B cell (primary cell): ENCODE data around the gene KLK2. TPM values are rescaled to one million over a fixed set of nuclear protein-coding genes. Genes with fewer than 3 reads are reported as not detected.

Experiments used
- ATAC-seq: fragments of 200-7000 bp; cut with Tn5 transposase; one replicate; pipeline ENCODE4 v1.10.0; 2021; ENCODE audit warnings: low read depth, mild to moderate bottlenecking, moderate number of reproducible peaks, moderate library complexity
- CTCF ChIA-PET: fragments of 350-600 bp; sonication (Branson Sonifier 250); formaldehyde crosslinking; loops from one replicate; lab custom pipeline; 2021; ENCODE audit warnings: antibody characterized with exemption, inconsistent platforms; lab: Charles Lee
- POLR2A ChIA-PET: fragments of 350-600 bp; sonication (Branson Sonifier 250); formaldehyde crosslinking; loops from one replicate; lab custom pipeline; 2021; ENCODE audit warnings: antibody characterized with exemption; lab: Charles Lee
- DNase-seq: peaks from one replicate; pipeline ENCODE4 v3.0.0; 2013
- H2AFZ ChIP-seq: 2 replicates; pipeline ENCODE4 v1.6.1; 2012; ENCODE audit warnings: mild to moderate bottlenecking, low read depth, low read length; ENCODE audit not compliant: insufficient read depth, poor library complexity, severe bottlenecking
- H3K27ac ChIP-seq, 2 donors: 1 replicate in 1 of 2; 2 replicates in 1 of 2; pipeline ENCODE4 v1.5.1; 2012 to 2013; ENCODE audit warnings: low read length in 2 of 2, mild to moderate bottlenecking in 2 of 2, moderate library complexity in 1 of 2
- H3K27me3 ChIP-seq, 4 experiments: fragments of 200-600 bp in 1 of 4; sonication (generic) in 1 of 4; replicated peaks in 1 of 4; 1 replicate in 2 of 4; 2 replicates in 2 of 4; pipeline versions ENCODE4 v1.6.1 to v1.7.0; 2013 to 2016; ENCODE audit warnings: low read length in 3 of 4, mild to moderate bottlenecking in 2 of 4, mixed read lengths in 1 of 4, moderate library complexity in 1 of 4; ENCODE audit not compliant: insufficient read depth in 4 of 4, control insufficient read depth in 3 of 4; ENCODE audit errors: control extremely low read depth in 1 of 4
- H3K36me3 ChIP-seq, 2 experiments: replicated peaks in 1 of 2; 1 replicate in 1 of 2; 2 replicates in 1 of 2; pipeline versions ENCODE4 v1.6.1 to v1.7.1; 2013; ENCODE audit warnings: low read length in 1 of 2; ENCODE audit not compliant: insufficient read depth in 2 of 2, control insufficient read depth in 1 of 2; ENCODE audit errors: control extremely low read depth in 1 of 2, extremely low read depth in 1 of 2
- H3K4me1 ChIP-seq, 2 donors: fragments of 200-600 bp in 1 of 2; sonication (generic) in 1 of 2; 1 replicate in 1 of 2; 2 replicates in 1 of 2; pipeline versions ENCODE4 v1.5.1 to v1.6.1; 2013 to 2017; ENCODE audit warnings: low read length in 2 of 2; ENCODE audit not compliant: control insufficient read depth in 2 of 2, insufficient read depth in 2 of 2
- H3K4me2 ChIP-seq: replicated peaks from 2 replicates; pipeline ENCODE3; 2012; ENCODE audit warnings: mild to moderate bottlenecking, low read depth, low read length; ENCODE audit not compliant: poor library complexity, severe bottlenecking
- H3K4me3 ChIP-seq, 5 experiments: fragments of 200-600 bp in 1 of 5; sonication (generic) in 1 of 5; 1 replicate in 3 of 5; 2 replicates in 2 of 5; pipeline versions ENCODE4 v1.5.1 to v1.7.0; 2011 to 2016; ENCODE audit warnings: low read length in 4 of 5, mild to moderate bottlenecking in 4 of 5, low read depth in 2 of 5, control low read depth in 1 of 5, moderate library complexity in 1 of 5; ENCODE audit not compliant: insufficient read depth in 1 of 5; ENCODE audit errors: control extremely low read depth in 1 of 5, extremely low read depth in 1 of 5
- H3K79me2 ChIP-seq: fragments of 200-600 bp; sonication (generic); one replicate; pipeline ENCODE4 v1.6.0; 2016; ENCODE audit warnings: low read length; ENCODE audit not compliant: control insufficient read depth, insufficient read depth
- H3K9ac ChIP-seq: fragments of 200-600 bp; sonication (generic); 2 replicates; pipeline ENCODE4 v1.6.1; 2017; ENCODE audit warnings: mild to moderate bottlenecking, low read length, moderate library complexity
- H3K9me3 ChIP-seq, 3 donors: one replicate each; pipeline versions ENCODE4 v1.6.1 to v1.7.1; 2013; ENCODE audit warnings: low read length in 2 of 3; ENCODE audit not compliant: control insufficient read depth in 2 of 3, insufficient read depth in 1 of 3; ENCODE audit errors: control extremely low read depth in 1 of 3
- H4K20me1 ChIP-seq: 2 replicates; pipeline ENCODE4 v1.6.0; 2012; ENCODE audit warnings: mild to moderate bottlenecking, low read length; ENCODE audit not compliant: insufficient read depth, control insufficient read depth, poor library complexity, severe bottlenecking
- H3K27ac Mint-ChIP-seq: one replicate; pipeline ENCODE4 v1.8.0; 2021; ENCODE audit warnings: mixed read lengths
- H3K27me3 Mint-ChIP-seq: one replicate; pipeline ENCODE4 v1.8.0; 2021; ENCODE audit warnings: mixed read lengths
- H3K4me1 Mint-ChIP-seq: one replicate; pipeline ENCODE4 v1.8.0; 2021; ENCODE audit warnings: mixed read lengths
- H3K4me3 Mint-ChIP-seq: one replicate; pipeline ENCODE4 v1.8.0; 2021; ENCODE audit warnings: mixed read lengths
- H3K9me3 Mint-ChIP-seq: one replicate; pipeline ENCODE4 v1.8.0; 2022; ENCODE audit warnings: mixed read lengths; ENCODE audit not compliant: insufficient read depth
- EZH2 ChIP-seq: IDR thresholded peaks from 2 replicates; pipeline ENCODE4 v1.6.1; 2012; ENCODE audit warnings: borderline replicate concordance, low read depth, mild to moderate bottlenecking, moderate library complexity, low read length; ENCODE audit not compliant: insufficient read depth, poor library complexity, severe bottlenecking
- WGBS: methylation state at CpG from one replicate; pipeline ENCODE4 v1.1.5; 2013; ENCODE audit warnings: missing lambda C conversion rate; ENCODE audit not compliant: insufficient coverage; 5-methylcytosine and 5-hydroxymethylcytosine counted together
- intact Hi-C: fragments of 100-400 bp; cut with micrococcal nuclease; formaldehyde crosslinking; loops from one replicate; pipeline ENCODE4 v1.10.0; 2022
- polyA plus RNA-seq: library from polyadenylated mRNA; depleted of rRNA; stranded (reverse); fragments of >200 nt; gene quantifications from 2 replicates; pipeline ENCODE4 v1.2.3, GENCODE V29; 2012
- total RNA-seq, 2 donors: library from RNA; stranded (reverse); fragments of 120-200 nt in 1 of 2; gene quantifications; 1 replicate in 1 of 2; 2 replicates in 1 of 2; pipeline versions ENCODE4 v1.2.3 to v1.2.4, GENCODE V29; 2013 to 2022
- TF ChIP-seq, protein P1 (sequence below): fragments of 200-600 bp; IDR thresholded peaks from one replicate; pipeline ENCODE4 v1.8.0; 2022; ENCODE audit warnings: antibody characterized with exemption, mild to moderate bottlenecking

KLK2 gene
- total and polyA plus RNA-seq, 2 donors (not counting 1 experiment from before 2014, with no cell fraction given), result 0.60 to 1.7 TPM

DNA sequence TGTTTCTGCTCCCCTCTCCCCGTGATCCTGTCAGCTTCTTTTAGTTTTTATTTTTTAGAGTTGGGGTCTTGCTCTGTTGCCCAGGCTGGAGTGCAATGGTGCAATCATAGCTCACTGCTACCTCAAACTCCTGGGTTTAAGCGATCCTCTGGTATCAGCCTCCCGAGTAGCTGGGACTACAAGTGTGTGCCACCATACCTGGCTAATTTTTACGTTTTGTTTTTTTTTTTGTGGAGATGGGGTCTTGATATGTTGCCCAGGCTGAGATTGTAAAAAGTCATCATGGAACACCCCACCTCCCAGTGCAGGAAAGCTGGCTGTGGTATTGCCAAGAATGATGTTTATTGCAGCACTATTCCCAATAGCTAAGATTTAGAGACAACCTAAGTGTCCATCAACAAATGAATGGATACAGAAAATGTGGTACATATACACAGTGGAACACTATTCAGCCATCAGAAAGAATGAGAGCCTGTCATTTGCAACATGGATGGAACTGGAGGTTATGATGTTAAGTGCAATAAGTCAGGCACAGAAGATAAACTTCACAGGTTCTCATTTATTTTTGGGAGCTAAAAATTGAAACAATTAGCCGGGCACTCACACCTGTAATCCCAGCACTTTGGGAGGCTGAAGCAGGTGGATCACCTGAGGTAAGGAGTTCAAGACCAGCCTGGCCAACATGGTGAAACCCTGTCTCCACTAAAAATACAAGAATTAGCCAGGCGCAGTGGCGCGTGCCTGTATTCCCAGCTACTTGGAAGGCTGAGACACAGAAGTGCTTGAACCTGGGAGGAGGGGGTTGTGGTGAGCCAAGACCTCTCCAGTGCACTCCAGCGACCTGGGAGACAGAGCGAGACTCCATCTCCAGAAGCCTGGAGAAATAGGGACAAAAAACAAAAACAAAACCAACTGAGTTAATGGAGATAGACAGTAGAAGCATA is 33.3 kb upstream of the KLK2 start:
- Mint-ChIP-seq H3K27ac (no peak overlapping the region), H3K4me1 (peaks cover 26% of the 10 kb centered on the region), H3K9me3 (peaks cover 10% of the 10 kb centered on the region), H3K27me3 (peaks cover 33% of the 10 kb centered on the region), H3K4me3 (no peak overlapping the region)
- Histone ChIP-seq H2AFZ (no peak overlapping the region), H3K9me3 (peaks cover 0 to 29% (median 10%) of the 10 kb centered on the region in 3 donors), H4K20me1 (no peaks in the 10 kb centered on the region), H3K4me1 (peaks cover 11 to 12% of the 10 kb centered on the region in 2 donors), H3K27ac (no peak overlapping the region), H3K79me2 (no peaks in the 10 kb centered on the region), H3K4me2 (no peak overlapping the region), H3K36me3 (no peaks in the 10 kb centered on the region), H3K9ac (no peak overlapping the region), H3K4me3 (no peak overlapping the region), H3K27me3 (peaks cover 0 to 29% (median 2%) of the 10 kb centered on the region in 4 experiments)
- CTCF ChIA-PET, result interaction anchor here (3.2 kb wide), 1 partner anchor 82 kb away, joined by 11 read pairs; no protein-coding TSS in a partner anchor
- intact Hi-C loops, result loop anchor here (5.0 kb wide), 1 partner anchor 57 kb away; no protein-coding TSS in a partner anchor
- POLR2A ChIA-PET, result interaction anchor here (0.8 kb wide), 1 partner anchor 531 kb away, joined by 9 read pairs; no protein-coding TSS in a partner anchor
- no peak for ATAC-seq
- no peak for TF ChIP-seq EZH2
- TF ChIP-seq, protein P1, sequence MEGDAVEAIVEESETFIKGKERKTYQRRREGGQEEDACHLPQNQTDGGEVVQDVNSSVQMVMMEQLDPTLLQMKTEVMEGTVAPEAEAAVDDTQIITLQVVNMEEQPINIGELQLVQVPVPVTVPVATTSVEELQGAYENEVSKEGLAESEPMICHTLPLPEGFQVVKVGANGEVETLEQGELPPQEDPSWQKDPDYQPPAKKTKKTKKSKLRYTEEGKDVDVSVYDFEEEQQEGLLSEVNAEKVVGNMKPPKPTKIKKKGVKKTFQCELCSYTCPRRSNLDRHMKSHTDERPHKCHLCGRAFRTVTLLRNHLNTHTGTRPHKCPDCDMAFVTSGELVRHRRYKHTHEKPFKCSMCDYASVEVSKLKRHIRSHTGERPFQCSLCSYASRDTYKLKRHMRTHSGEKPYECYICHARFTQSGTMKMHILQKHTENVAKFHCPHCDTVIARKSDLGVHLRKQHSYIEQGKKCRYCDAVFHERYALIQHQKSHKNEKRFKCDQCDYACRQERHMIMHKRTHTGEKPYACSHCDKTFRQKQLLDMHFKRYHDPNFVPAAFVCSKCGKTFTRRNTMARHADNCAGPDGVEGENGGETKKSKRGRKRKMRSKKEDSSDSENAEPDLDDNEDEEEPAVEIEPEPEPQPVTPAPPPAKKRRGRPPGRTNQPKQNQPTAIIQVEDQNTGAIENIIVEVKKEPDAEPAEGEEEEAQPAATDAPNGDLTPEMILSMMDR, result no peak
- no peak for DNase-seq
- WGBS, result 73% methylated on average over 3 of the region's 10 CpGs

DNA sequence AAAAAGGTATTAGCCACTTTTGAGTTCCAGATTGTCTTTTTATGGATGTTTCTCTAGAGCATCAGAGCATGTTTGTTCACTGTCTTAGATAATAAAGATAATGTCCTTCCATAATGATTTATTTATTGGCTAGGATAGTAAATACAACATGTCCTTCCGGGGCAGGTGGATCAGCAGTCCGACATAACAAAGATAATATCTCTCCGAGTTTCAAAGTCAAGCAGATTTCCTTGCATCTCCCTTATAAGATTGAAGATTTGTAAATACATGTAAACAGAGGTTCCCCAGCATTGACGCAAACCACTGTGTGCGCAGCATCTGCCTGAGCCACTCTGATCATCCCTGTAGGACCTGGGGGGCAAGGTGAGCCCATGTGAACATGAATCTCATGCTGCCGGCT is 31.1 kb upstream of the KLK2 start:
- Histone ChIP-seq H3K27ac (no peak overlapping the region), H4K20me1 (no peaks in the 10 kb centered on the region), H3K36me3 (no peaks in the 10 kb centered on the region), H2AFZ (no peak overlapping the region), H3K4me2 (no peak overlapping the region), H3K9ac (no peak overlapping the region), H3K27me3 (peaks cover 0 to 11% (median 0%) of the 10 kb centered on the region in 4 experiments), H3K9me3 (peaks cover 0 to 29% (median 10%) of the 10 kb centered on the region in 3 donors), H3K4me3 (no peak overlapping the region), H3K4me1 (no peaks in the 10 kb centered on the region), H3K79me2 (no peaks in the 10 kb centered on the region)
- H3K4me1 Mint-ChIP-seq, result peaks cover 9% of the 10 kb centered on the region
- DNase-seq, result no peak
- peaks cover 28% of the 10 kb centered on the region for H3K27me3 Mint-ChIP-seq
- H3K4me3 Mint-ChIP-seq, result no peak overlapping the region
- H3K27ac Mint-ChIP-seq, result no peak overlapping the region
- ChIA-PET CTCF (no interaction called here), POLR2A (no interaction called here)
- intact Hi-C loops, result no loop called here
- peaks cover 10% of the 10 kb centered on the region for H3K9me3 Mint-ChIP-seq
- TF ChIP-seq, protein P1, result no peak
- no peak for TF ChIP-seq EZH2
- no peak for ATAC-seq
- WGBS, result 92% methylated on average over 2 of the region's 6 CpGs
